Tibial nerve (tissue), 4 donors: Measurements from ENCODE around the gene EDAR. TPM values are rescaled to one million over a fixed set of nuclear protein-coding genes. Genes with fewer than 3 reads are reported as not detected.

Experiments used
- DNase-seq, 2 donors: peaks; one replicate each; pipeline ENCODE4 v3.0.0-alpha.2; 2019; ENCODE audit warnings: low spot score in 2 of 2
- H3K27ac ChIP-seq, 4 donors: fragments of 200-600 bp; sonication (generic) in 3 of 4; one replicate each; pipeline ENCODE4 v1.5.1; 2017 to 2019; ENCODE audit warnings: mild to moderate bottlenecking in 1 of 4
- H3K27me3 ChIP-seq, 2 donors: fragments of 200-600 bp; sonication (generic) in 1 of 2; one replicate each; pipeline versions ENCODE4 v1.5.1 to v1.6.0; 2017 to 2019
- H3K36me3 ChIP-seq, 3 donors: fragments of 200-600 bp; sonication (generic); one replicate each; pipeline ENCODE4 v1.5.1; 2018 to 2019
- H3K4me1 ChIP-seq, 4 donors: fragments of 200-600 bp; sonication (generic) in 3 of 4; one replicate each; pipeline ENCODE4 v1.5.1; 2017 to 2019
- H3K4me3 ChIP-seq, 4 donors: fragments of 200-600 bp; sonication (generic) in 3 of 4; one replicate each; pipeline ENCODE4 v1.5.1; 2017 to 2019; ENCODE audit warnings: mild to moderate bottlenecking in 1 of 4, moderate library complexity in 1 of 4
- H3K9me3 ChIP-seq, 4 donors: fragments of 200-600 bp; sonication (generic) in 3 of 4; one replicate each; pipeline ENCODE4 v1.5.1; 2017 to 2019
- CTCF ChIP-seq, 5 experiments: fragments of 200-600 bp in 3 of 5; fragments of 450-650 bp in 2 of 5; sonication (generic) in 3 of 5; IDR thresholded peaks; one replicate each; pipeline ENCODE4 v1.5.1; 2016 to 2019; ENCODE audit warnings: antibody characterized with exemption in 5 of 5, mild to moderate bottlenecking in 3 of 5, moderate library complexity in 2 of 5
- EP300 ChIP-seq, 2 donors: sonication (generic); formaldehyde crosslinking; IDR thresholded peaks; one replicate each; pipeline ENCODE4 v1.6.1; 2017; ENCODE audit warnings: antibody characterized with exemption in 2 of 2, mild to moderate bottlenecking in 1 of 2
- POLR2A ChIP-seq, 2 donors: fragments of 450-650 bp; IDR thresholded peaks; one replicate each; pipeline ENCODE4 v1.6.1; 2017; ENCODE audit warnings: antibody characterized with exemption in 2 of 2, mild to moderate bottlenecking in 2 of 2, moderate library complexity in 2 of 2
- WGBS, 2 donors: methylation state at CpG; one replicate each; pipeline ENCODE4 v1.1.5; 2018; 5-methylcytosine and 5-hydroxymethylcytosine counted together
- total RNA-seq, 4 donors: library from RNA; depleted of rRNA; stranded (reverse); fragments of >200 nt; gene quantifications; one replicate each; pipeline ENCODE4 v1.1.0, GENCODE V29; 2016

Gene EDAR
- total RNA-seq, 4 donors from 2014 or later, result under 0.01 TPM; not detected in 3

- peaks cover 0 to 9% (median 3%) of the 10 kb centered on the region in 4 donors for H3K9me3 ChIP-seq
- H3K4me1 ChIP-seq, result no peaks in the 10 kb centered on the region
- no peak for DNase-seq
- WGBS, 2 donors, result 70 to 83% methylated on average over 3 of the region's 3 CpGs
- H3K27me3 ChIP-seq, result no peaks in the 10 kb centered on the region
- H3K36me3 ChIP-seq, result no peaks in the 10 kb centered on the region
- H3K4me3 ChIP-seq, result no peak overlapping the region
- TF ChIP-seq CTCF (IDR thresholded peaks at IDR 0.05) (no peak), POLR2A (IDR thresholded peaks at IDR 0.05) (no peak)
- H3K27ac ChIP-seq, result no peak overlapping the region
Measured at GRCh38 chr2:108904680-108905079, 84.3 kb downstream of the EDAR start.

DNA sequence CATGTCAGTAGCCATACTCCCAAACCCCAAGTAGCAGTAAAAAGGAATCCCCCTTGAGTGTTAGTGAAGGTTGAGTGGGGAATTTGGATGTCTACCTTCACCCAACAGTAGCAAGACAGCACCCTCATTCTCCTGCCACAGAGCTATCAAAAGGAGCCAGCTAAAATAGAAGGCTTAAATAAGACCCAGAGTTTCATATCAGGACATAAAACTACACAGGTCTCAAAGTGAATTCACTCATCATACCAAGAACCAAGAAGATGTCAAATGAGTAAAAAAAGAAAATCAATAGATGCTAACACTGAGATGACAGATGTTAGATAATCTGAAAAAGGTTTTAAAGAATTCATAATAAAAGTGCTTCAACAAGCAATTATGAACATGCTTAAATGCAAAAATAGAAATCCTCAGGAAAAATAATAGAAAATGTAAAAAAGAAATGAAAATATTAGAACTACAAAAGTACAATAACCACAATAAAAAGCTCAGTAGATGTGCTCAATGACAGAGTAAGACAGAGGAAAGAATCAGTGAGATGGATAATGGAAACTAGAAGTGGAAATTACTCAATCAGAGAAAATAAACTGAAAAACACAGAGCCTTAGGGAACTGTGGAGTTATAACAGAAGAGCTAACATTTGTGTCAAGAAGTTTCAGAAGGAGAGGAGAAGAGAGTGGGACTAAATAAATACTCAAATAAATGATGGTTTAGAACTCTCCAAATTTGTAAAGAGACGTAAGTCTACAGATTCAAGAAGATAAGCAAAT, 90.5 kb downstream of the EDAR start:
- Histone ChIP-seq H3K27ac (no peak overlapping the region), H3K9me3 (peaks cover 0 to 9% (median 3%) of the 10 kb centered on the region in 4 donors), H3K4me1 (no peaks in the 10 kb centered on the region), H3K27me3 (no peaks in the 10 kb centered on the region), H3K4me3 (no peak overlapping the region), H3K36me3 (no peaks in the 10 kb centered on the region)
- TF ChIP-seq EP300 (IDR thresholded peaks at IDR 0.05) (no peak), CTCF (IDR thresholded peaks at IDR 0.05) (no peak), POLR2A (IDR thresholded peaks at IDR 0.05) (no peak)
- 82 to 90% methylated on average over 1 of the region's 1 CpG for WGBS, 2 donors
- DNase-seq, result no peak

- Histone ChIP-seq H3K4me3 (no peak overlapping the region), H3K4me1 (no peaks in the 10 kb centered on the region), H3K36me3 (no peaks in the 10 kb centered on the region), H3K9me3 (peaks cover 0 to 11% (median 3%) of the 10 kb centered on the region in 4 donors), H3K27ac (no peak overlapping the region), H3K27me3 (no peaks in the 10 kb centered on the region)
- no peak for DNase-seq
- TF ChIP-seq EP300 (IDR thresholded peaks at IDR 0.05) (no peak), CTCF (IDR thresholded peaks at IDR 0.05) (no peak), POLR2A (IDR thresholded peaks at IDR 0.05) (no peak)
- 91 to 92% methylated on average over 12 to 13 of the region's 13 CpGs for WGBS, 2 donors
Measured at GRCh38 chr2:108896741-108897140, 92.3 kb downstream of the EDAR start.

GRCh38 chr2:108895188-108895587, 93.8 kb downstream of the EDAR start:
- 69 to 70% methylated on average over 2 of the region's 2 CpGs for WGBS, 2 donors
- TF ChIP-seq CTCF (IDR thresholded peaks at IDR 0.05) (no peak), EP300 (IDR thresholded peaks at IDR 0.05) (no peak), POLR2A (IDR thresholded peaks at IDR 0.05) (no peak)
- Histone ChIP-seq H3K9me3 (peaks cover 0 to 22% (median 0%) of the 10 kb centered on the region in 4 donors), H3K27ac (no peak overlapping the region), H3K4me1 (no peaks in the 10 kb centered on the region), H3K36me3 (no peaks in the 10 kb centered on the region), H3K4me3 (no peak overlapping the region), H3K27me3 (no peaks in the 10 kb centered on the region)
- DNase-seq, result no peak

DNA sequence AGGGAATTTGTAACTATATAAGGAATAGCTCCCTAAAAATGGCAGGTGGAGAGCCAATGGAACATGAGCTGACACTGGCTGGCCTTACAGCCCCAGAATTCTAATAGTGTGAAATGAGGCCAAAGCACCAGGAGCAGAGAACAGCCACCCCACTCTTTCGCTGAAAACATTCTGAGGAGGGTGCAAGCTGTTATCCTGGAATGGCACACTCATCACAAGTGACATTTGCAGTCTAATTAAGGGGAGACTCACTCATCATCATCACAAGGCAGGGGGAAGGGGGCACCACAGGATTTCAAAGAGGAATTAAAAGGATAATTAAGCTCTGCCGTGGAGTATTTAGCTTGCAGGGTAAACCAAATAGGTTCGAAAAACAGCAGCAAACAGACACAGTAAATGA, 94.3 kb downstream of the EDAR start:
- Histone ChIP-seq H3K4me3 (no peak overlapping the region), H3K36me3 (no peaks in the 10 kb centered on the region), H3K27me3 (no peaks in the 10 kb centered on the region), H3K9me3 (peaks cover 0 to 22% (median 1%) of the 10 kb centered on the region in 4 donors), H3K27ac (no peak overlapping the region), H3K4me1 (no peaks in the 10 kb centered on the region)
- 59 to 77% methylated on average over 3 of the region's 3 CpGs for WGBS, 2 donors
- no peak for DNase-seq
- TF ChIP-seq POLR2A (IDR thresholded peaks at IDR 0.05) (no peak), EP300 (IDR thresholded peaks at IDR 0.05) (no peak), CTCF (IDR thresholded peaks at IDR 0.05) (no peak)
